Smooth muscle cell of the brain vasculature (primary cell): Measurements from ENCODE around the gene WFDC9.
"Not testable (repeated sequence)": the region's sequence is repeated elsewhere in the genome, so short reads cannot be mapped to it uniquely, and the experiment has no call there.

Source experiments
- DNase-seq: peaks from one replicate; pipeline ENCODE4 v3.0.0-alpha.2; 2012; ENCODE audit warnings: low read depth, low spot score

The WFDC9 gene

DNA sequence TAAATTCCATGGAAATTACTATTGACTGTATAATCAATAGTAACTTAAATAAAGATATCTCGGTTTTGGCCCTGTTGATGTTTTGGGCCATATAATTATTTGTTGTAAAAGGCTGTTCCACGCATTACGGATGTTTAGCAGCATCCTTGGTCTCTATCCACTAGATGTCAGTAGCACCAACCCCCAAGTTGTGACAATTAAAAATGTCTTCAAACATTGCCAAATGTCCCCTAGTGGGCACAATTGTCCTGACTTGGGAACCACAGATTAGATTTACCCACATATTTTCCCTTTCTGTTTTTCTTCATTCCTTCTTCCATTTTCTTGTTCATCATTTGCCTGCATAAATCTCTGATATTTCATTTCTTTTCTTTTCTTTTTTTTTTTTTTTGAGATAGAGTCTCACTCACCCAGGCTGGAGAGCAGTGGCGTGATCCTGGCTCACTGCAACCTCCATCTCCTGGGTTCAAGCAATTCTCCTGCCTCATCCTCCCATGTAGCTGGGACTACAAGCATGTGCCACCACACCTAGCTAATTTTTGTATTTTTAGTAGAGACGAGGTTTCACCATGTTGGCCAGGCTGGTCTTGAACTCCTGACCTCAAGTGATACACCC is 38.4 kb downstream of the WFDC9 start:
- peak; percentile 3 for DNase-seq

DNA sequence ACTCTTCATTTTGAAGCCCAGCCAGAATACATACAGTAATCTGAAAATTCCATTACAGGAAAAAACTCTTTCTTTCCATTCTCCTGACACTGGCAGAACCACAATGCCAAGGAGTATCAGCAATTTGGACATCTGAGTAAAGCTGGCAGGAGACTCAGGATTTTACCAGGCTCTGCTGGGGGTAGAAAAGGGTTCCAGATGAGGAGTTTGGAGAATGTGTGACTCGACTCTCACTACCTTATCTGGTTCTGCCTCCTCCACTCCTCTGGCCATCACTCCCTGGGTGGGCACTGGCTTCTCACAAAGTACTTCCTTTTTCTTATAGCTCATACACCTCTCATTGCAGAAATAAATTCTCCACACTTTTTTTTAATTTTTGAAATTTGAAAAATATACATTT is 41.4 kb downstream of the WFDC9 start:
- no peak for DNase-seq

DNA sequence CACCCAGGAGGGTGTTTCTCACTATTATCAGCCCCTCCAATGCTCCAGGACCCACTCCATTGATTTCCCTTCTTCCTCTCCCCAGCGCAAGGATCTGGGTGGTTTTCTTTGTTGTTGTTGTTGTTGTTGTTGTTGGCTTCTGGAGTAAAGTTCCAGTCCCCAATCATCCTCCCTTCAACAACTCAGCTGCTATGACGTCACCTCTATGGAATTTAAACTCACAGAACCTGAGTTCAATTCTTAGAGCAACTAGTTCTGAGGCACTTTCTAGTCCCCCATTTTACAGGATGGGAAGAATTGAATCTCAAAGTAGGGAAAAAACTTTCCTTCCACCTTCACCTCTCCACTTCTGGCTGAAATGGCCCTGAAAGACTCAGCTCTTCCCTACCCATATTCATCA is 42.3 kb downstream of the WFDC9 start:
- no peak for DNase-seq

DNA sequence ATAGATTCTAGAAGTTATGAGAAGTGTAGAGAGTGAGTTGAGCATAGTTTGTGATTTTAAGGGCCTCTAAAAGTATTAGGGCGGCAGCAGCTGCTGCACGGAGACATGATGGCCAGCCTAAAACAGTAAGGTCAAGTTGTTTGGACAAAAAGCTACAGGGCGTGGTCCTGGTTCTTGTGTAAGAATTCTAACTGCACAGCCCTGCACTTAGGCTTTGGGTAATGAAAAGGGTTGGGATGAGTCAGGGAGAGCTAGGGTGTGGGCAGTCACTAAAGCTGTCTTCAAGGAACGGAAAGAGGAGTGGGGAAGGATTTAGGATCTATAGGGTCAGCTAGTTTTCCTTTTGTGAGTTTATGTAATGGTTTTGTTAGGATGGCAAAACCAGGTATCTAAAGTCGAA is 45.1 kb downstream of the WFDC9 start:
- not testable (repeated sequence) for DNase-seq

DNA sequence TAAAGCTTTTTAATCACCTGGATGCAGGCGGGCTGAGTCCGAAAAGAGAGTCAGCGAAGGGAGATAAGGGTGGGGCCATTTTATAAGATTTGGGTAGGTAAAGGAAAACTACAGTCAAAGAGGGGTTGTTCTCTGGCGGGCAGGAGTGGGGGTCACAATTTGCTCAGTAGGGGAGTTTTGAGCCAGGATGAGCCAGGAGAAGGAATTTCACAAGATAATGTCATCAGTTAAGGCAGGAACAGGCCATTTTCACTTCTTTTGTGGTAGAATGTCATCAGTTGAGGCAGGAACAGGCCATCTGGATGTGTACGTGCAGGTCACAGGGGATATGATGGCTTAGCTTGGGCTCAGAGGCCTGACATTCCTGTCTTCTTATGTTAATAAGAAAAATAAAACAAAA is 46.8 kb downstream of the WFDC9 start:
- not testable (repeated sequence) for DNase-seq

DNA sequence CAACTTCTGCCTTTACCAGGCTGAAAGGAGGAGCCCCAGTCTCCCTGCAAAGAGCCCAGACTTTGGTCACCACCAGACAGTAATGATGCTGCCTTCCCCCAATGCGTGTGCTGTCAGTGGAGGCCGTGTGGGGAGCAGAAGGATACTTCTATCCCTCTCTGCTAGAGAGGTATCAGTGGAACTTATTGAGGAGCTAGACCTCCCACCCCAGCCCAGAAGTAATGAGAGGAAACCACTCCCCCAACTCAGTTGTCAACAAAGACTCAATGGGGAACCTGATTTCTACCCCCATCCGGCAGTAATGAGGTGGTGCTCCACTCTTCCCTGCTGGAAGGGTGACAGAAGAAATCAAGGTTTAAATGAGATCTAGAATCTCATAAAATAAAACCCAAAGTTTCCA is 47.6 kb downstream of the WFDC9 start:
- DNase-seq = no peak

DNA sequence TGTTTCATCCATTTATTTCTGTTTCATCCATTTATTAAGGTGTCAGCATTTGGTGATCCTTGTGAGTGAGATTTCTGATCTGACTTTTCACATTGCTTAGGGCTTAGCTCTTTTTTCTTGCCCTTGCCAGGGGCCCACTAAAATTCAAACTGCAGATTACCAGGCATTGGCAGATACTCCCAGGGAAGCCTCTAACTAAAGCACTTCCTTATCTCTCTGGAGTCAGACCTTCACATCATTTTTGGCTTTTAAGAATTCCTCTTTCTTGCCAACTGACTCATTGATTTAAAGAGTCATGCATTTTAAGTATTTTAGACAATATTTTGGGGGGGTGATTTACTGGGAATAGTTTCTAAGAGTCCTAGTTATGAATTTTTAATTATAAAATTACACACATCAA is 49.4 kb downstream of the WFDC9 start:
- DNase-seq = no peak

DNA sequence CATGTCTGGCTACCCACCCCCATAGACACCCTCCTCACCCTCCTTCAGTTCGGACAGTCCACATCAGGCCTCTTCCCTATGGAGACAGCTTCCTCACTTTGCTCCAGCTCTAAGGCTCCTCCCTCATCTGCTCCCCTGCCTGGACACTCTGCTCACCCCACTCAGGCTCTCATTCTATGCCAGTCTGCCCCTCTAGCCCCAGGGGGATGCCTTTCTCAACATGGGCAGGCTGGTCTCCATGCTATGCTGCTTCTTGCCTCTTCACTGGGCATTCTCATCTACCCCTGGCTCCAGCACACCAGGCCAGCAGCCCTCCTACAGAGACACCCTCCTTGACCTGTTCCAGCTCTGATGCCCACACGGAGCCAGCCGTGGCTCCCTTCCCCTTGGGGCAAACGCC is 51.9 kb downstream of the WFDC9 start, which contains the start of gene WFDC8:
TSS of gene WFDC8 (minus strand) at position 101 of the 400 bp plus-strand sequence. CDS start at position 64, 37 bp downstream.
- DNase-seq = no peak

DNA sequence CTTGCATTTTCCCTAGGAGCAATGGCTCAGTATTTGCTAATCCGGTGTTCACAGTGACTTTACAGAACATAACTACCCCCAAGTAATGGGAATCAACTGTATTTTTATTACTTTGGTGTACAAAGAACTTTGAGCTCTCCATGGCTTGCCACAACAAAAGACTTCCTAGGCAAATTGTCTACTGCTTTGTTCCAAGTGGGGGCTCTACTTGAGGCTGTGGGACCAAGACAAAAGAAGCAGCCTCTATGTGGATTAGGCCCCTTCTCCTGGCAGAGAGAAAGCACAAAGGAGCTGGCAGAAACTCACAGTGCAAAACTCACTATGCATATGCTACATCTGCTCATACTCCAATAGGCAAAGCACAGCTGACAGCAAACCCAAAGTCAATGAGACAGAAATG is 52.9 kb downstream of the WFDC9 start:
- DNase-seq = no peak

DNA sequence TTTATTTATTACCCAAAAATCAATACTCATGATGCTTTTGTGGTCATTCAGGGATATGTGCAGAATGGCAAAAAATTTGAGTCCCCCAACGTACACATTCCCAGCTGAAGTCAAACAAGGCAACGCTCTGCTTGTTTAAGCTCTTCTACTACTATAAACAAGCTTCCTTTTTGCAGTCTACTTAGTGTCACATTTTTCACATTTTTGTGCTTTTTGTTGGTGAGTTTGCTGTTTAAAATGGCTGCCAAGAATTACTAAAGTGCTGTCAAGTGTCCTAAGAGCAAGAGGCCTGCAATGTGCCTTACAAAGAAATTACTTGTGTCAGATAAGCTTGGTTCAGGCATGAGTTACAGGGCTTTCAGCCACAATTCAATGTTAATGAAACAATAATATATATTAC is 54.1 kb downstream of the WFDC9 start:
- DNase-seq = no peak

DNA sequence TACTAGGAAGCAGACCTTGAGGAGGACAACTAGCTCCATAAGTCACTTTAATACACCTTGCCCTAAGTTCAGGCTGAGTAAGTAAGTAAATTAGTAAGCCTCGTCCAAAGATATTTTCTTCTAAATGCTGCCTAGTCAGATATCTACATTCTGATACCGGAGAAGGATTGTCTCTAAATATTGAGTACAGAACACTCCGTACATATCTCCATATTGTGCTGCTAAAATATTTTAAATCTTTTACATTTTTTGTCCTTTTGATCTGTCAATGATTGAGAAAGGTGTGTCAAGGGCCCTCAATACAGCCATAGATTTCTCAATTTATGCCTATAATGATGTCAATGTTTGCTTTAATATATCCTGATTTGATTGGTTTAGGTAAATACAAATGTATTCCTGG is 55.2 kb downstream of the WFDC9 start:
- no peak for DNase-seq

DNA sequence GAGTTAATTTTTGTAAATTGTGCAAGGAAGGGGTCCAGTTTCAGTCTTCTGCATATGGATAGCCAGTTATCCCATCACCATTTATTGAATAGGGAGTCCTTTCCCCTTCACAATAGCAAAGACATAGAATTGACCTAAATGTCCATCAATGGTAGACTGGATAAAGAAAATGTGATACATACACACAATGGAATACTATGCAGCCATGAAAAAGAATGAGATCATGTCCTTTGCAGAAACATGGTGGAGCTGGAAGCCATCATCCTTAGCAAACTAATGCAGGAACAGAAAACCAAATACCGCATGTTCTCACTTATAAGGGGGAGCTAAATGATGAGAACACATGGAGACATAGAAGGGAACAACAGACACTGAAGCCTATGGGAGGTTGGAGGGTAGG is 61.4 kb downstream of the WFDC9 start:
- DNase-seq = not testable (repeated sequence)

DNA sequence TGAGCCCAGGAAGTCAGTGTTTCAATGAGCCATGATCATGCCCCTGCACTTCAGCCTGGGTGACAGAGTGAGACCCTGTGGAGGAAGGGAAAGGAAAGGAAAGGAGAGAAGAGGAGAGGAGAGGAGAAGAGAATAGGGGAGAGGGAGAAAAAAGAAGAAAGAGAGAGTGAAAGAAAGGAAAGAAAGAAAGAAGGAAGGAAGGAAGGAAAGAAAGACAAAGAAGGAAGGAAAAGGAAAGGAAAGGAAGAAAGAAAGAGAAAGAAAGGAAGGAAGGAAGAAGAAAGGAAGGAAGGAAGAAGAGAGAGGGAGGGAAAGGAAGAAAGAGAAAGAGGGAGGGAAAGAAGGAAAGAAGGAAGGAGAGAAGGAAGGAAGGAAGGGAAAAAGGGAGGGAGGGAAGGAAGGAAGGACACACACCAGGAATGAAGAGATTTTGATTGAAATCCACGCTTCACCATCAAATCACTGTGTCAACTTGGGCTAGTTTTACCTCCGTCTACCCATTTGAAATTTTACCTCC is 66.3 kb downstream of the WFDC9 start:
- DNase-seq = no peak
